HG03439 (cell line): ENCODE data around the gene TBX3.

Source experiments
- ATAC-seq: cut with Tn5 transposase; IDR thresholded peaks from one replicate; pipeline ENCODE4 v1.9.1; 2021; ENCODE audit warnings: mild to moderate bottlenecking, moderate library complexity; ENCODE audit not compliant: unreplicated experiment

The TBX3 gene

DNA sequence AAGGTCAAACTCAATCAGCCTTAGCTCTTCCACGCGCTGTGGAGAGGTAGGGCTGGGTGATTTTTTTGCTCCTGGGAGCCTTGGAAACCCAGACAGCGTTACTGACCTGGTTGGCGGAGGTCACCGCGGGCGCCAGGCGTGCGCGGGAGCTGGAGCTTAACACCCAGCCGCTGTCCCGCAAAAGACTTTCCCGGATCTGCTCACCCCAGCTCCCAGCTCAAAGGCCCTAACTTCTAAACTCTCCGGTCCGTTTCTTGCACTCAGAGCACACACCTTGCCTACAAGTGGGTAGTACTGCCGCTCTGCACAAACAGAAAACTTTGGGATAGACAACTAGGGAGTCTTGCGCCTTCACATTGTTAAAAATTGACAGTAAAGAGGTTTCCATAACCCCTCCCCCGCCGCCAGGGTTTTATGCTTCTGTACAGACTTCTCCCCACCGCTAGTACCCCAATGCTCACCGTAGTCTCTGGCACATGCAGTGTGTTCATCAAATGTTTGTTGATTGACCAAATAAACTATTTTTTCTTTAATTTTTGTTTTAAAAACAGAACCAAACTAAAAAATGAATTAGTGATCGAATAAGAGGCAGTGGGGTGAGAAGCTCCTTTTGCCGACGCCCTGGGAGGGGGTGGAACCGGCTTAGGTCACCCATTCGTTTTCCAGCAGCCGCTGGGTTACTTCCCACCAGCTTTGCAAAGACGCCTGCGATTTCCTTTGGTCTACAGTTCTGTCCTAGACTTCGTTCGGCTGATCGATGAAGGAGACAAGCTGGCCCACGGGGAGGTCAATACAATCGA, 12.7 kb upstream of the TBX3 start:
- no peak for ATAC-seq

DNA sequence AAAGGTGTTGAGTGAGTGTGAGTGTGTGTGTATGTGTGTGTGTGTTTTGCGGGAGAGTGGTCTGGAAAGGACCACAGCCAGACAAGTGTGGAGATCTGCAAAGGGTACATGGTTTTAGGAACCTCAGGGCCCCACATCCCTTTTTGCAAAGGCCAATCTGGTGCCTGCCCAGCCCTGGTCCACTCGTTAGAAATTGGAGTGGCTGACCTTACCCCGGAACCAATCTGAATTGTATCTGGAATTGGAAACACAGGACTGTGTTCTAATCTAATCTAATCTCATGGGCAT, 11.3 kb upstream of the TBX3 start:
- ATAC-seq = no peak

- no peak for ATAC-seq
These were observed 10.7 kb upstream of the TBX3 start for GRCh38 chr12:114694436-114695304.

- ATAC-seq = no peak
These were observed 9.6 kb upstream of the TBX3 start for GRCh38 chr12:114693532-114693931.

DNA sequence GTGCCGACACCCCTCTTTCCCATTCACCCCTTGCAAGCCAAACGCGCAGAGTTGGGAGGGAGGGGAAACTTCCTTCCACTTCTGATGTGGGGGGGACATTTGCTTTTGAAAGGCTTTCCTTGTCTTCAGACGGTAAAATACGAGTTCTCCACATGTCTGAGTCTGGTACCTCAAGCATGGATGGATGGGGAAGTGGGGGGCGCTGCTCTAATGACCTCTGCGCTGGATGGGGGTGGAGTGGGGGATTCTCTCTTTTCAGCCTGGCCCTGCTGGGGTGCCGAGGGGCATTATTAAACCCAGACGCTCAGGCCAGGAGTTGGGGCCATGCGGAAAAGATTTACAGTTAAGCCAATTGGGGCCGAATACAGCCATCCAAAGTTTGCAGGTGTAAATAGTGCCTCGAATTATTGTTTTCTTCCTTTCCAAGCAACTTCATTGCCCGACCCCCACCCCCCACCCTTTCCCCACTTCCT, 9.1 kb upstream of the TBX3 start:
- ATAC-seq = no peak

GRCh38 chr12:114692186-114693058, 8.4 kb upstream of the TBX3 start:
- no peak for ATAC-seq

DNA sequence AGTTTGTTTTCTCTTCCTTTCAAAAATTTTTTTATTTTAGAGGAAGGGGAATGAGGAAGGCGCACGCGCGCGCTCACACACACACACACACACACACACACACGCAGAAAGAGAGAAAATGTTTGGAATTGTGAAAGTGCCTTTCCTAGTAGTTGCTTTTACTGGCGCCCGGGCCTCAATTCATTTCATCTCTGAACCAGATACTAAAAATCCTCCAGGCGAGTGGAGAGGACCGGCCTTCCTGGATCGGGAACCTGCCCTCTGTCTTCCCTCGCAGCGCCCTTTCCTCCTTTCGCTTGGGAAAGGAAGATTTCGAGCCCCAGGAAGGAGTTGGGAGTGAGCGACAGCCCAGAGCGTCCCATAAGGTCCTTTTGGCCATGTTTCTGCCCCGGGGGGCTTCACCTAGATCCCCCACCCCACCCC, 7.8 kb upstream of the TBX3 start:
- ATAC-seq = no peak

DNA sequence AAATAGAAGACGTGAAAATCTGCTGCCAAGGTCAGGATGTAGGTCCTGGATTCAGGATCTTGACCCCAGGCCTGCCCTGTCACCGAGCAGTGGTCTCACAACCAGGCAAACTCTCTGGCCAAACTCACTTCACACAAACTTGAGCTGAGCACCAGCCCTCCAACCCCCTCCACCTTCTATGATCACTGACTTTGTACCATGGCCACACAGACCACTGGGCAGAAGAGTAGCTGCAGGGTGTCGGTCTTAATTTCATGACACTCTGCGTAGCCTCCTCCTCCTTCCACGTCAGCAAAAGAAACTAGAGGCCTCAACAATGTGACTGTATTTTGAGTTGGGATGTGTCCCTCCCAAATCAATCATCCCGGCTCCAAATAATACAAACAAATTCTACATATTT, 7.2 kb upstream of the TBX3 start:
- ATAC-seq = no peak

DNA sequence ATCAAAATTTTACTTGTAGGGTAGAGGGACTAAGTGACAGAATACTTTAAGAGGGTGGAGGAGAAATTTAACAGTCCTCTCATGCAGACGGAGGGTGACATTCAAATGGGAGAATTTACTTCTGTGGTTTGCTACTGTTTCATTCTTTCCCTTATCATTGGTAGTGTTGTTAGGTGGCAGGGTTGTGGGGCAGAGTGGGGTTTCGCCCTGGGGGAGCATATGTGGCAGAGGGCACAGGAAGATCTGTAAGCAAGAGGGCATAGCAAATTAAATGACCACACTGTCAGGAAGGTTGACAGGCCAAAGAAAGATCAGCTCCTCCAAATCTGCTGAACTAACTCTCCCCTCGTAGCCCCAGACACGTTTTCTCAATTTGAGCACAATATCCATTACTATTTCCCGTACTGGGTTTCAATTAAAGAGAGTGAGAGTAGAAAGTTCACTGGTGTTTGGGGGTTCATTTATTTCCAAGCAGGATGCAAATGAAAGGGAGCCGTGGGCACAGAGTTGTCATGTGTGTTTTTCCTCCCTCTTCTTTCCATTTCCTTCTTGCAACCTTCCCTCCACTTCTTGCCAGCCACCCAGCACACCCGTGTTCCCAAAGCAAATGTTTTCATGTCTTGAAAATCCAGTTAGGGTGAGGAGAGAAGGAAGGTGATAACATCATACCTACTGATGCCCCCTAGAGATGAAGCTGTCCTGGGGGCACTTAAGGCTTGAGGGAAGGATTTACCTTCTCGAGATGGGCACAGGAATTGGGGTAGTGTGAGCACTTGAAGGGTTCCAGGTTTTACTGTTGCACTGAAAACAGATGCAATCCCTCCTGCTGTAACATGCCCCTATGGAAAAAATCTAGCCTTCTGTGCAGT, 6.5 kb upstream of the TBX3 start:
- ATAC-seq = no peak

DNA sequence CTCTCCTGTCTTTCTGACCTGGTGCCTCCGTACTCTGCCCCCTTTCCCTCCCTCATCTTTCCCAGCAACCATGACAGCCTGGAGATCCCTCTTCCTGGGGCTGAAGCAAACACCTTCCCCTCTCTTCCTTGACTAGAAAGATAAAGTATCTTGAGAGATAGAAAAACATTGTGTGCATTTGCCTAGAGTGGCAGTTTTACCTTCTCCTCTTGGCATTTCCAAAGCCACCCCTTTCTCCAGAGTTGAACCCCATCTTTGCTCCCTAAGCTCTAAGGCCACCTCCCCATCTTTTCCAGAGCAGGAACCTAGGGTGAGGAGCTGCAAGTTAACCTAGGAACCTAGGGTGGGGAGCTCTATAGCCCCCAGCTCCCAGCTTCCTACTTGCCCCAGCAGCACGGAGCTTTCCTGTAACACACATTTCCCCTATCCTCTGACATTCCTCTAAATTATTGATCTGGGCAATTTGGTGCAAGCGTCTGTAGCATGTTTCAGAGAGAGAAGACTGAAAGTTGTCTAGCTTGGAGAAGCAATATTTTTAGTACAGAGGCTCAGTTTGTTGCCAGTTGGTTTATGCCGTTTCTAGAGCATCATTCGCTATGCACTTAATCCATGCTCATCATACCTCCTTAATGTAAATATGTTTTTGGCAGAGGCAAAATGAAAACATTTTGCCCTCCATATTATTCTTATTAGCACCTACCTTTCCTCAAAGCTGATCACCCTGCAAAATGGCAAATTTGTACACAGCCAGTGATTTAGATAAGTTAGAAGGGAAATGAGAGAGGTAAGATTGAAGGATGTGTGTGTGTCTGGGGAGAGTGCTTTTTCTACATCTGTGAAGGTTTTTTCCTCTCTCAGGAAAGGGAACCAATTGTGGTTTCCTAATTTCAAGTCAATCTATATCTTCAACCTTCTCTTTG, 5.4 kb upstream of the TBX3 start:
- ATAC-seq = no peak

DNA sequence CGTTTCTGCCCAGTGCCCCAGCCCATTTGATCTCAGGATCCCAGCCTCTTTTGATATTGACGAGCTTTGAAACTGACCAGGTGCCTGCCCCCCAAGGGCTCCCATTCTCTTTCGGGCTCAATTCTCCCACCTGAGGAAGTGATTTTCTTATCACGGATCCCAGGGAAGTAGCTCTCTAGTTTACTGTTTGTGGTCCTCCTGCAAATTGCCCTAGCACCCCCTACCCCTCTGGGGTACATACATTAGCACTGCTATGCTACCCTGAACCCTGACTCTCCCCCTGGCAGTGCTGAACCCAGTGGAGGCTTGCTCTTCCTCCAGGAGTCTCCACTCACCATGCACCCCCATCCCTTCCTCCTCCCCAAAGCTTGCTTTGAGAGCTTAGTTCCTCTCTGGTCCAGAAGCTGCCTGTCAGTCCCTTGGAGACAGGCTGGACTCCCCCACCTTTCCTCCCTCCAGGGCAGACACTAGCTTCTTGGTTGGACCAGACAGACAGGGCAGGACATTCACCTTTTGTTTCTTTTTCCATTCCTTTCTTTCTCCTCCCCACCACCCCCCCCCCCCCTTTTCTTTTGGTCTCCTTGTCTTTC, 4.4 kb upstream of the TBX3 start:
- ATAC-seq = no peak

DNA sequence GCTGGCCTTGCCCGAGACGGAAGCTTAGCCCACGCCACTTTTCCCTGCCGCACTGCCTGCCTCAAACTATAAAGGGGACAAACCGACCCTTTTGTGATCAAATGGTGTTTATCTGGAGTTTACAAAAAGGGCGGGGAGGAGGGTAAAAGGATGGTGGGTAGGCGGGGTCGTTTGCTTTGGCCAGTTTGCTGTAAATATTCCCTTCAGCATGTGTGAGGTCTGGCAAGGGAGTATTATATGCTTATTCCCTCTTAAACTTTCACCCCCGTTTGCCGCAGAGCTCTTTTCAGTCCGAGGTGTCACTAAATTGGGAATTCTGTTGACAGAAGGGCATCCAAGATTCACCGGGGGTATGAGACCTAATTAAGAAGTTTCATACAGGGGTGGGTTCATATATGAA, 3.8 kb upstream of the TBX3 start:
- no peak for ATAC-seq

DNA sequence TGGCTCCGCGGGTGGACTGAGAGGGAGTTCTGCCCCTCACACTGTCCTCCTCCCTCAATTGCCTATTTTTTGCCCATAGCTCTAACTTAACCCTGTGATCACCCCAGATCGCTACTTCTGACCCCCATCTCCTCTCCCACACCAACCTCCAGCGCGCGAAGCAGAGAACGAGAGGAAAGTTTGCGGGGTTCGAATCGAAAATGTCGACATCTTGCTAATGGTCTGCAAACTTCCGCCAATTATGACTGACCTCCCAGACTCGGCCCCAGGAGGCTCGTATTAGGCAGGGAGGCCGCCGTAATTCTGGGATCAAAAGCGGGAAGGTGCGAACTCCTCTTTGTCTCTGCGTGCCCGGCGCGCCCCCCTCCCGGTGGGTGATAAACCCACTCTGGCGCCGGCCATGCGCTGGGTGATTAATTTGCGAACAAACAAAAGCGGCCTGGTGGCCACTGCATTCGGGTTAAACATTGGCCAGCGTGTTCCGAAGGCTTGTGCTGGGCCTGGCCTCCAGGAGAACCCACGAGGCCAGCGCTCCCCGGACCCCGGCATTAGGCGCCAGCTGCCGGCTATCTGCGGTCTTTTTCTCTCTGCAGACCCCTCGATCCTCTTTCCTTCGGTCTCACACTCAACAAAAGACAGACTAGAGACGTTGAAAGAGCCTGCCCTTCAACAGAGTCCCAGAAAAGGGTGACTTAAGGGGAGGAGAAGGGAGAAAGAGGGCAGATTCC, 3.0 kb upstream of the TBX3 start:
- ATAC-seq = no peak

GRCh38 chr12:114686426-114686772, 2.4 kb upstream of the TBX3 start:
- ATAC-seq = no peak

- no peak for ATAC-seq
These were observed 1.9 kb upstream of the TBX3 start for GRCh38 chr12:114685869-114686268.

GRCh38 chr12:114685320-114685781, 1.4 kb upstream of the TBX3 start:
- no peak for ATAC-seq

DNA sequence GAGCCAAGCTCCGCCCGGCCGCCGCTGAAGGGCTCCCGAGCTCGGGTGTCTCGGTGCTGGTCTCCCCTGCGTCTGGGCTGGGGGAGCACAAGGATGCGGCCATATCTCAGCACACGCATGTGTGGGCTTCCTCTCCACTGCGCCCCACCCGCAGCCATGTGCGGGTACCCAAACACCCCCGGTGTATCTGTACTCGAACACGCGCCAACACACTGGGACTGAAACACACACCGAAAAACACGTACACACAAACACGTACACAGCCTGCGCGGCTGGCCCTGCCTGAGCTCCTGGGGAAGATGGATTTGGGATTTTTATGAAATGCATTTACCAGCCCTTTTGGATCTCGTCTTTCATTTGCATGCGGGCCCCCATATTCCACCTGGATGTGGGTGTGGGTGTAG, 897 bp upstream of the TBX3 start:
- ATAC-seq = no peak

- no peak for ATAC-seq
These were observed 272 bp downstream of the TBX3 start for GRCh38 chr12:114683709-114684097.
